Neutrophil (primary cell): ENCODE data around the gene ANKRD30A.
"Not testable (repeated sequence)": the region's sequence is repeated elsewhere in the genome, so short reads cannot be mapped to it uniquely, and the experiment has no call there.

Experiments used
- H3K27ac ChIP-seq: fragments of 200-600 bp; sonication (generic); 2 replicates; pipeline ENCODE4 v1.5.1; 2016; ENCODE audit warnings: mild to moderate bottlenecking, moderate library complexity
- H3K27me3 ChIP-seq: fragments of 200-600 bp; sonication (generic); 2 replicates; pipeline ENCODE4 v1.6.0; 2016; ENCODE audit warnings: mild to moderate bottlenecking
- H3K36me3 ChIP-seq: fragments of 200-600 bp; sonication (generic); 2 replicates; pipeline ENCODE4 v1.5.1; 2017
- H3K4me1 ChIP-seq, 2 experiments: fragments of 200-600 bp in 1 of 2; sonication (generic) in 1 of 2; 1 replicate in 1 of 2; 2 replicates in 1 of 2; pipeline versions ENCODE4 v1.5.1 to v1.6.1; 2013 to 2016; ENCODE audit warnings: low read depth in 1 of 2, low read length in 1 of 2, mild to moderate bottlenecking in 1 of 2, moderate library complexity in 1 of 2; ENCODE audit not compliant: control insufficient read depth in 1 of 2, insufficient read depth in 1 of 2
- H3K4me3 ChIP-seq, 2 experiments: fragments of 200-600 bp in 1 of 2; sonication (generic) in 1 of 2; 1 replicate in 1 of 2; 2 replicates in 1 of 2; pipeline ENCODE4 v1.5.1; 2013 to 2016; ENCODE audit warnings: low read depth in 1 of 2, low read length in 1 of 2, mild to moderate bottlenecking in 1 of 2, moderate library complexity in 1 of 2
- H3K9me3 ChIP-seq: fragments of 200-600 bp; sonication (generic); 2 replicates; pipeline ENCODE4 v1.5.1; 2016
- TF ChIP-seq, protein P1 (sequence below): fragments of 200-600 bp; sonication (generic); IDR thresholded peaks from 2 replicates; pipeline ENCODE4 v1.5.1; 2016; ENCODE audit warnings: antibody characterized with exemption

Gene ANKRD30A

GRCh38 chr10:37240223-37240622 is 114.8 kb downstream of the ANKRD30A start:
- no peaks in the 10 kb centered on the region for H3K4me1 ChIP-seq
- no peak overlapping the region for H3K27ac ChIP-seq
- no peaks in the 10 kb centered on the region for H3K36me3 ChIP-seq
- H3K9me3 ChIP-seq, result no peaks in the 10 kb centered on the region
- H3K27me3 ChIP-seq, result no peaks in the 10 kb centered on the region
- TF ChIP-seq, protein P1, sequence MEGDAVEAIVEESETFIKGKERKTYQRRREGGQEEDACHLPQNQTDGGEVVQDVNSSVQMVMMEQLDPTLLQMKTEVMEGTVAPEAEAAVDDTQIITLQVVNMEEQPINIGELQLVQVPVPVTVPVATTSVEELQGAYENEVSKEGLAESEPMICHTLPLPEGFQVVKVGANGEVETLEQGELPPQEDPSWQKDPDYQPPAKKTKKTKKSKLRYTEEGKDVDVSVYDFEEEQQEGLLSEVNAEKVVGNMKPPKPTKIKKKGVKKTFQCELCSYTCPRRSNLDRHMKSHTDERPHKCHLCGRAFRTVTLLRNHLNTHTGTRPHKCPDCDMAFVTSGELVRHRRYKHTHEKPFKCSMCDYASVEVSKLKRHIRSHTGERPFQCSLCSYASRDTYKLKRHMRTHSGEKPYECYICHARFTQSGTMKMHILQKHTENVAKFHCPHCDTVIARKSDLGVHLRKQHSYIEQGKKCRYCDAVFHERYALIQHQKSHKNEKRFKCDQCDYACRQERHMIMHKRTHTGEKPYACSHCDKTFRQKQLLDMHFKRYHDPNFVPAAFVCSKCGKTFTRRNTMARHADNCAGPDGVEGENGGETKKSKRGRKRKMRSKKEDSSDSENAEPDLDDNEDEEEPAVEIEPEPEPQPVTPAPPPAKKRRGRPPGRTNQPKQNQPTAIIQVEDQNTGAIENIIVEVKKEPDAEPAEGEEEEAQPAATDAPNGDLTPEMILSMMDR, result no peak
- H3K4me3 ChIP-seq, result no peak overlapping the region

DNA sequence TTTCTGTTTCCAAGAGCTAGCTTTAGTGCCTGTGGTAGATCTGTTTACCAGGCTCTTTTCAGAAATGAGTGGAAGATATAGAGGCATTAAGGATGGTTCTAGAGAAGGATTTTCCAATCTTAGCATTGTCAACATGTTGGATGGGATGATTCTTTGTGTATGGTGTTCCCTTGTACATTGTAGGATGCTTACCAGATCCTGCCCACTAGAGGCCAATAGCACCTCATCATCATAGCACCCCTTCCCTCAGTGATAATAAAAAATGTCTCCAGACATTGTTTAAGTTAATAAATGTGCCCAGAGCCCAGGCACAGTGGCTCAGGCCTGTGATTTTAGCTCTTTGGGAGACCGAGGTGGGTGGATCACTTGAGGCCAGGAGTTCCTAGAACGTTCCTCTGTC is 121.2 kb downstream of the ANKRD30A start:
- Histone ChIP-seq H3K4me1 (no peaks in the 10 kb centered on the region), H3K27ac (no peak overlapping the region), H3K36me3 (no peaks in the 10 kb centered on the region), H3K9me3 (no peaks in the 10 kb centered on the region), H3K27me3 (no peaks in the 10 kb centered on the region), H3K4me3 (no peak overlapping the region)
- TF ChIP-seq, protein P1, result no peak

- H3K9me3 ChIP-seq, H3K4me3 ChIP-seq, H3K4me1 ChIP-seq, H3K27ac ChIP-seq, H3K36me3 ChIP-seq, H3K27me3 ChIP-seq: not testable (repeated sequence)
These were observed 130.4 kb downstream of the ANKRD30A start for GRCh38 chr10:37255837-37256236.

DNA sequence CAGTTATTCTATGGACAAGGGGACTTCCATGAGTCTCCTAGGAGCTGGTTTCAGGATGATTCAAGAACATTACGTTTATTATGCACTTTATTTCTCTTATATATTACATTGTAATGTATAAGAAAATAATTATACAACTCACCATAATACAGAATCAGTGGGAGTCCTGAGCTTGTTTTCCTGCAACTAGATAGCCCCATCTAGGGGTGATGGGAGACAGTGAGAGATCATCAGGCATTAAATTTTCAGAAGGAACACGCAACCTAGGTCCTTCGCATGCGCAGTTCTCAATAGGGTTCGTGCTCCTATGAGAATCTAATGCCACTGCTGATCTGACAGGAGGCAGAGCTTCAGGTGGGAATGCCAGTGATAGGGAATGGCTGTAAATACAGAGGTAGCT is 137.9 kb downstream of the ANKRD30A start:
- Histone ChIP-seq H3K4me1 (no peaks in the 10 kb centered on the region), H3K27ac (no peak overlapping the region), H3K4me3 (no peak overlapping the region), H3K9me3 (no peaks in the 10 kb centered on the region), H3K36me3 (no peaks in the 10 kb centered on the region), H3K27me3 (no peaks in the 10 kb centered on the region)
- TF ChIP-seq, protein P1, result no peak

- Histone ChIP-seq H3K36me3 (no peaks in the 10 kb centered on the region), H3K4me3 (no peak overlapping the region), H3K27me3 (no peaks in the 10 kb centered on the region), H3K9me3 (no peaks in the 10 kb centered on the region), H3K4me1 (no peaks in the 10 kb centered on the region), H3K27ac (no peak overlapping the region)
- TF ChIP-seq, protein P1, result no peak
These were observed 142.9 kb downstream of the ANKRD30A start for GRCh38 chr10:37268266-37268665.

DNA sequence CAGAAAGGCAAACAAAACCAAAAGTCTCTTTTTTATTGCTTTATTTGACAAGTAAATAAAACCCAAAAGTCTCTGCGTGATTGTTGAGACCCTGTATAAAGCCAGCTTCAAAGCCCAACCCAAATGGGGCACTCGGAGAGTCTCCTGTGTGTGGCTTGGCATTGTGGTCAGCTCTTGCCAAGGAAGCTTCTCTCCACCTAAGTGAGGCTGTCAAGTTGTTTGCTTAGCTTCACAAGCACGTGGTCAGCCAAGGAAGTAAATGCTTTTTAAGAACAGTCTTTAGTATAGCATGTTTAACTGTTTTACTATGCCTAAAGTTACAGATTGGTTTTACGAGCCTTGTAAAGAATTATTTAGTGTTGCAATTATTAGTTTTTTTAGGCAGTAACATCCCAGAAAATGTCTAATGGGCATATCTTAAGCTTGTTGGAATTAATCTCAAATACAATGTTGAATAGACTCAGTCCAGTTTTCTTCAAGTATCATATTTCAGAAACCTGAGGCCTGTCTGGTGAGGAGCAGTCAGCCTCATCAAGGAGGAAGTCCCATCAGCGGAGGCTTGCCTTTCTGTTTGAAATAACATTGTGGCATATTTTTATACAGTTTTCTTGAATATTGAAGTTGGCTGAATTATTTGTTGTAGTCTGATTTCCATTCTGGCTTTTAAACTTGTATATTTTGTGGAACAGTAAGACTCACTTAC is 144.3 kb downstream of the ANKRD30A start:
- TF ChIP-seq, protein P1, result no peak

More for the DNA sequence above, 144.3 kb downstream of the ANKRD30A start:
- Histone ChIP-seq H3K27me3 (no peaks in the 10 kb centered on the region), H3K4me1 (no peaks in the 10 kb centered on the region), H3K27ac (no peak overlapping the region), H3K36me3 (no peaks in the 10 kb centered on the region), H3K9me3 (peaks cover 4% of the 10 kb centered on the region), H3K4me3 (no peak overlapping the region)
